Measurements from ENCODE around the gene WFDC8.
"Not testable (repeated sequence)": the region's sequence is repeated elsewhere in the genome, so short reads cannot be mapped to it uniquely, and the experiment has no call there.

Gene WFDC8

DNA sequence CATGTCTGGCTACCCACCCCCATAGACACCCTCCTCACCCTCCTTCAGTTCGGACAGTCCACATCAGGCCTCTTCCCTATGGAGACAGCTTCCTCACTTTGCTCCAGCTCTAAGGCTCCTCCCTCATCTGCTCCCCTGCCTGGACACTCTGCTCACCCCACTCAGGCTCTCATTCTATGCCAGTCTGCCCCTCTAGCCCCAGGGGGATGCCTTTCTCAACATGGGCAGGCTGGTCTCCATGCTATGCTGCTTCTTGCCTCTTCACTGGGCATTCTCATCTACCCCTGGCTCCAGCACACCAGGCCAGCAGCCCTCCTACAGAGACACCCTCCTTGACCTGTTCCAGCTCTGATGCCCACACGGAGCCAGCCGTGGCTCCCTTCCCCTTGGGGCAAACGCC is at the start of gene WFDC8:
TSS of gene WFDC8 (minus strand) at position 101 of the 400 bp plus-strand sequence. CDS start at position 64, 37 bp downstream.
- DNase-seq (ENCODE audit: low spot score), result no peak

GRCh38 chr20:45626540-45626939 is 47.5 kb upstream of the WFDC8 start:
- DNase-seq (ENCODE audit: low spot score), result no peak

- no peak for DNase-seq (ENCODE audit: low spot score)
These were observed 42.5 kb upstream of the WFDC8 start for GRCh38 chr20:45621593-45621992.

GRCh38 chr20:45617591-45617990 is 38.5 kb upstream of the WFDC8 start:
- DNase-seq (ENCODE audit: low spot score), result no peak

DNA sequence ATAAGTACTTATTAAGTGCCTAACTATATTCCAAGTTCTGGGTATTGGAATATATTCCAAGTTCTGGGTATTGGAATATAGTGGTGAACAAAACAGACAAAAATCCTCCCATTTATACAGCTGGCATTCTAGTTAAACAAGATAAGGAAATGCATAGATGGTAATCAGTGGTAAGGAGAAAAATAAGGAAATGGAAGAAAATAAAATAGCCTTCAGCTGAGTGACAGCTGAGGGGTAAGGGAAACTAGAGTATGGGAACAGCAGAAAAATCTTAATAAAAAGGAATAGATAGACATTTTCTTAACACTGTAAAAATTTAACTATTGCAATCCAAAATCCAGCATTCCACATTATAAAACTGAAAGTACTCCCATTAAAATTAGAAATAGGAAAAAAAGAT is 33.2 kb upstream of the WFDC8 start:
- no peak for DNase-seq (ENCODE audit: low spot score)

GRCh38 chr20:45611054-45611453 is 32.0 kb upstream of the WFDC8 start:
- no peak for DNase-seq (ENCODE audit: low spot score)

GRCh38 chr20:45607810-45608209 is 28.7 kb upstream of the WFDC8 start:
- no peak for DNase-seq (ENCODE audit: low spot score)

DNA sequence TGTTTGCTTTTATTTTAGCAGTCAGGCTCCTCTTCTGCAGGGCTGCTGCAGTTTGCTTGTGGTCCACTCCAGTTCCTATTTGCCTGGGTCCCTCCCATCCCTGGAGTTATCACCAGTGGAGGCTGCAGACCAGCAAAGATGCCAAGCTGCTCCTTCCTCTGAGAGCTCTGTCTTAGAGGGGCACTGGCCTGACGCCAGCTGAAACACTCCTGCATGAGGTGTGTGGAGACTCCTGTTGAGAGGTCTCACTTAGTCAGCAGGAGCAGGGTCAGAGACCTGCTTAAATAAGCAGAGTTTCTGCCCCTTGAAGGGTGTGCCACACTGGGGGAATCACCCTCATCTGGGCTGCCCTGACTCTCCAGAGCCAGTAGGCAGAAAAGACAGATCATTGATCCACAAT is 16.2 kb upstream of the WFDC8 start:
- DNase-seq (ENCODE audit: low spot score), result no peak

- DNase-seq (ENCODE audit: low spot score), result no peak
These were observed 14.4 kb upstream of the WFDC8 start for GRCh38 chr20:45593498-45593897.

DNA sequence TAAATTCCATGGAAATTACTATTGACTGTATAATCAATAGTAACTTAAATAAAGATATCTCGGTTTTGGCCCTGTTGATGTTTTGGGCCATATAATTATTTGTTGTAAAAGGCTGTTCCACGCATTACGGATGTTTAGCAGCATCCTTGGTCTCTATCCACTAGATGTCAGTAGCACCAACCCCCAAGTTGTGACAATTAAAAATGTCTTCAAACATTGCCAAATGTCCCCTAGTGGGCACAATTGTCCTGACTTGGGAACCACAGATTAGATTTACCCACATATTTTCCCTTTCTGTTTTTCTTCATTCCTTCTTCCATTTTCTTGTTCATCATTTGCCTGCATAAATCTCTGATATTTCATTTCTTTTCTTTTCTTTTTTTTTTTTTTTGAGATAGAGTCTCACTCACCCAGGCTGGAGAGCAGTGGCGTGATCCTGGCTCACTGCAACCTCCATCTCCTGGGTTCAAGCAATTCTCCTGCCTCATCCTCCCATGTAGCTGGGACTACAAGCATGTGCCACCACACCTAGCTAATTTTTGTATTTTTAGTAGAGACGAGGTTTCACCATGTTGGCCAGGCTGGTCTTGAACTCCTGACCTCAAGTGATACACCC is 13.6 kb upstream of the WFDC8 start:
- DNase-seq (ENCODE audit: low spot score), result peak; percentile 46

DNA sequence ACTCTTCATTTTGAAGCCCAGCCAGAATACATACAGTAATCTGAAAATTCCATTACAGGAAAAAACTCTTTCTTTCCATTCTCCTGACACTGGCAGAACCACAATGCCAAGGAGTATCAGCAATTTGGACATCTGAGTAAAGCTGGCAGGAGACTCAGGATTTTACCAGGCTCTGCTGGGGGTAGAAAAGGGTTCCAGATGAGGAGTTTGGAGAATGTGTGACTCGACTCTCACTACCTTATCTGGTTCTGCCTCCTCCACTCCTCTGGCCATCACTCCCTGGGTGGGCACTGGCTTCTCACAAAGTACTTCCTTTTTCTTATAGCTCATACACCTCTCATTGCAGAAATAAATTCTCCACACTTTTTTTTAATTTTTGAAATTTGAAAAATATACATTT is 10.6 kb upstream of the WFDC8 start:
- no peak for DNase-seq (ENCODE audit: low spot score)

GRCh38 chr20:45588800-45589199 is 9.7 kb upstream of the WFDC8 start:
- no peak for DNase-seq (ENCODE audit: low spot score)

DNA sequence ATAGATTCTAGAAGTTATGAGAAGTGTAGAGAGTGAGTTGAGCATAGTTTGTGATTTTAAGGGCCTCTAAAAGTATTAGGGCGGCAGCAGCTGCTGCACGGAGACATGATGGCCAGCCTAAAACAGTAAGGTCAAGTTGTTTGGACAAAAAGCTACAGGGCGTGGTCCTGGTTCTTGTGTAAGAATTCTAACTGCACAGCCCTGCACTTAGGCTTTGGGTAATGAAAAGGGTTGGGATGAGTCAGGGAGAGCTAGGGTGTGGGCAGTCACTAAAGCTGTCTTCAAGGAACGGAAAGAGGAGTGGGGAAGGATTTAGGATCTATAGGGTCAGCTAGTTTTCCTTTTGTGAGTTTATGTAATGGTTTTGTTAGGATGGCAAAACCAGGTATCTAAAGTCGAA is 6.9 kb upstream of the WFDC8 start:
- DNase-seq (ENCODE audit: low spot score), result not testable (repeated sequence)

GRCh38 chr20:45584294-45584693 is 5.2 kb upstream of the WFDC8 start:
- DNase-seq (ENCODE audit: low spot score), result not testable (repeated sequence)

GRCh38 chr20:45583502-45583901 is 4.4 kb upstream of the WFDC8 start:
- no peak for DNase-seq (ENCODE audit: low spot score)

GRCh38 chr20:45581702-45582101 is 2.6 kb upstream of the WFDC8 start:
- DNase-seq (ENCODE audit: low spot score), result no peak

DNA sequence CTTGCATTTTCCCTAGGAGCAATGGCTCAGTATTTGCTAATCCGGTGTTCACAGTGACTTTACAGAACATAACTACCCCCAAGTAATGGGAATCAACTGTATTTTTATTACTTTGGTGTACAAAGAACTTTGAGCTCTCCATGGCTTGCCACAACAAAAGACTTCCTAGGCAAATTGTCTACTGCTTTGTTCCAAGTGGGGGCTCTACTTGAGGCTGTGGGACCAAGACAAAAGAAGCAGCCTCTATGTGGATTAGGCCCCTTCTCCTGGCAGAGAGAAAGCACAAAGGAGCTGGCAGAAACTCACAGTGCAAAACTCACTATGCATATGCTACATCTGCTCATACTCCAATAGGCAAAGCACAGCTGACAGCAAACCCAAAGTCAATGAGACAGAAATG is 853 bp downstream of the WFDC8 start:
- DNase-seq (ENCODE audit: low spot score), result no peak

DNA sequence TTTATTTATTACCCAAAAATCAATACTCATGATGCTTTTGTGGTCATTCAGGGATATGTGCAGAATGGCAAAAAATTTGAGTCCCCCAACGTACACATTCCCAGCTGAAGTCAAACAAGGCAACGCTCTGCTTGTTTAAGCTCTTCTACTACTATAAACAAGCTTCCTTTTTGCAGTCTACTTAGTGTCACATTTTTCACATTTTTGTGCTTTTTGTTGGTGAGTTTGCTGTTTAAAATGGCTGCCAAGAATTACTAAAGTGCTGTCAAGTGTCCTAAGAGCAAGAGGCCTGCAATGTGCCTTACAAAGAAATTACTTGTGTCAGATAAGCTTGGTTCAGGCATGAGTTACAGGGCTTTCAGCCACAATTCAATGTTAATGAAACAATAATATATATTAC is 2.1 kb downstream of the WFDC8 start:
- no peak for DNase-seq (ENCODE audit: low spot score)

GRCh38 chr20:45575931-45576330 is 3.2 kb downstream of the WFDC8 start:
- DNase-seq (ENCODE audit: low spot score), result no peak

DNA sequence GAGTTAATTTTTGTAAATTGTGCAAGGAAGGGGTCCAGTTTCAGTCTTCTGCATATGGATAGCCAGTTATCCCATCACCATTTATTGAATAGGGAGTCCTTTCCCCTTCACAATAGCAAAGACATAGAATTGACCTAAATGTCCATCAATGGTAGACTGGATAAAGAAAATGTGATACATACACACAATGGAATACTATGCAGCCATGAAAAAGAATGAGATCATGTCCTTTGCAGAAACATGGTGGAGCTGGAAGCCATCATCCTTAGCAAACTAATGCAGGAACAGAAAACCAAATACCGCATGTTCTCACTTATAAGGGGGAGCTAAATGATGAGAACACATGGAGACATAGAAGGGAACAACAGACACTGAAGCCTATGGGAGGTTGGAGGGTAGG is 9.4 kb downstream of the WFDC8 start:
- DNase-seq (ENCODE audit: low spot score), result not testable (repeated sequence)

DNA sequence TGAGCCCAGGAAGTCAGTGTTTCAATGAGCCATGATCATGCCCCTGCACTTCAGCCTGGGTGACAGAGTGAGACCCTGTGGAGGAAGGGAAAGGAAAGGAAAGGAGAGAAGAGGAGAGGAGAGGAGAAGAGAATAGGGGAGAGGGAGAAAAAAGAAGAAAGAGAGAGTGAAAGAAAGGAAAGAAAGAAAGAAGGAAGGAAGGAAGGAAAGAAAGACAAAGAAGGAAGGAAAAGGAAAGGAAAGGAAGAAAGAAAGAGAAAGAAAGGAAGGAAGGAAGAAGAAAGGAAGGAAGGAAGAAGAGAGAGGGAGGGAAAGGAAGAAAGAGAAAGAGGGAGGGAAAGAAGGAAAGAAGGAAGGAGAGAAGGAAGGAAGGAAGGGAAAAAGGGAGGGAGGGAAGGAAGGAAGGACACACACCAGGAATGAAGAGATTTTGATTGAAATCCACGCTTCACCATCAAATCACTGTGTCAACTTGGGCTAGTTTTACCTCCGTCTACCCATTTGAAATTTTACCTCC is 14.3 kb downstream of the WFDC8 start:
- DNase-seq (ENCODE audit: low spot score), result no peak

GRCh38 chr20:45555198-45555597 is 23.9 kb downstream of the WFDC8 start:
- DNase-seq (ENCODE audit: low spot score), result no peak

DNA sequence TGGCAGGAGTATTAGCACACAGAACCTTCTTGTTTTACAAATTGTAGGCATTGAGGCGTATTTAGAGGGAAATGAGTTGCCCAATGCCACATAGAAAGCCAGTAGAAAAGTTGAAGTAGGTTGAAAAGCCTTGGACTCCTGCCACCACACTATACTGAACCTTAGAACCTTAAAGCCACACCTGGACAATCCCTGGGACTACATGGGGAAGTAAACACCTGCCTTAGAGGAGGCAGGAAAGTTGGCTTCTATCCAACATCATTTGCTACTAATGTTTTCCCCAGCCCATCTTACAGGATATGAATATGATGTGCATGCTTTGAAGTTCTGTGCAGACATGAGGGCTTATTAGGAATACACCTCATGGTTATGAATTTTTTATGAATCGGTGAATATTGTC is 26.6 kb downstream of the WFDC8 start:
- DNase-seq (ENCODE audit: low spot score), result no peak

DNA sequence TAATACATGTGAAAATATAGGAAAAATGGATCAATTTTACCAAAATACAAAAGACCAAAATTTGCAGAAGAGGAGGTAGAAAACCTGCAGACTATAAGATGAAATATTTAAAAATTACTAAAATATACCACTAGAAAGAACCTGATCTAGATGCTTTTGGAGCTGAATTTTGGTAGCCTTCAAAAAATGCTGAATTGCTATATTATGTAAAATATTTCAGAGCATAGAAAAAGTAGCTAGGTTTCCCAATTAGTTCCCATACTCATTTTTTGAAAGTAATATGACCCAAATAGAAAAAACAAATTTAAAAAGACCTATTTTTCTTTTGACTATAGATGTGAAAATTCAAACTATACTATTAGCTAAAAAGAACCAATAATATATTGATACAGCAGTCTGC is 28.3 kb downstream of the WFDC8 start:
- DNase-seq (ENCODE audit: low spot score), result no peak
